Activated naive CD8-positive, alpha-beta T cell (primary cell): ENCODE data around the gene RPN2.
A peak's percentile ranks its signal among the peaks of the same experiment; 100 is the strongest.

ENCODE experiments used
- H3K27ac Mint-ChIP-seq: one replicate; pipeline ENCODE4 v1.8.0; 2021; ENCODE audit warnings: mixed read lengths
- H3K27me3 Mint-ChIP-seq: one replicate; pipeline ENCODE4 v1.8.0; 2021; ENCODE audit warnings: mixed read lengths
- H3K36me3 Mint-ChIP-seq: one replicate; pipeline ENCODE4 v1.8.0; 2021; ENCODE audit warnings: mixed read lengths
- H3K4me1 Mint-ChIP-seq: one replicate; pipeline ENCODE4 v1.8.0; 2021; ENCODE audit warnings: low read depth, mixed read lengths
- H3K4me3 Mint-ChIP-seq: one replicate; pipeline ENCODE4 v1.8.0; 2021; ENCODE audit warnings: mild to moderate bottlenecking, mixed read lengths
- H3K9me3 Mint-ChIP-seq: one replicate; pipeline ENCODE4 v1.8.0; 2021; ENCODE audit warnings: low read depth, mixed read lengths

The RPN2 gene

DNA sequence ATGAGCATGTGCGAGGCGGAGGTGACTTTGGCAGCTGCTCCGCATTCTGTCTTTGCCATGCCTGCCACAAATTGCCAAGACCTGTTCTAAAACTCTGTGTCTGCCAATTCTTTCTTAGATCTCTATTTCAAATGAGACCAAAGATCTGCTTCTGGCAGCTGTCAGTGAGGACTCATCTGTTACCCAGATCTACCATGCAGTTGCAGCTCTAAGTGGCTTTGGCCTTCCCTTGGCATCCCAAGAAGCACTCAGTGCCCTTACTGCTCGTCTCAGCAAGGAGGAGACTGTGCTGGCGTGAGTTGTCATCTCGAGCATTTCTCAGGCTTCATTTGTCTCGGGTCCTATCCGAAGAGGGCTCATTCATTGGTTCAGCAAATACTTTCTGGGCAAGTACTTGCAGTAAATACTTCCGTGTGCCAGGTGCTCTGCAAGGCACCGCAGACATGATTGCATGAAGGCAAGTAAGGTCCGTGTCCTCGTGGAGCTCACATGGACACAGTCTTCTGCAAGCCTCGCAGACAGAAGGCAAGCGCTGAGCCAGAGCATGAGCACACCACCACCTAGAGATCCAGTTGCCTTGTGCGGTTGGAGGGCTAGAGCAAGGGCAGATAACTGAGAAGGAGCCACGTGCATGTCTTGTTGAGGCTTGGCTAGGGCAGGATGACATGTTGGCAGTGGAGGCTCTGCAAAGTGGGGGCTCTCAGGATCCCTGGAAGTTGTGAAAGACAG lies 20.0 kb downstream of the RPN2 start:
- Mint-ChIP-seq H3K36me3 (peaks cover 11% of the 10 kb centered on the region), H3K27me3 (no peaks in the 10 kb centered on the region), H3K9me3 (no peaks in the 10 kb centered on the region), H3K4me1 (peaks cover 32% of the 10 kb centered on the region), H3K27ac (no peak overlapping the region), H3K4me3 (no peak overlapping the region)

GRCh38 chr20:37200376-37200775 lies 21.2 kb downstream of the RPN2 start:
- no peaks in the 10 kb centered on the region for H3K9me3 Mint-ChIP-seq
- H3K36me3 Mint-ChIP-seq, result peaks cover 11% of the 10 kb centered on the region
- no peak overlapping the region for H3K27ac Mint-ChIP-seq
- H3K27me3 Mint-ChIP-seq, result no peaks in the 10 kb centered on the region
- H3K4me1 Mint-ChIP-seq, result peaks cover 19% of the 10 kb centered on the region
- H3K4me3 Mint-ChIP-seq, result no peak overlapping the region

- H3K27me3 Mint-ChIP-seq, result no peaks in the 10 kb centered on the region
- H3K4me1 Mint-ChIP-seq, result peaks cover 14% of the 10 kb centered on the region
- H3K27ac Mint-ChIP-seq, result no peak overlapping the region
- H3K4me3 Mint-ChIP-seq, result no peak overlapping the region
- no peaks in the 10 kb centered on the region for H3K9me3 Mint-ChIP-seq
- peaks cover 11% of the 10 kb centered on the region for H3K36me3 Mint-ChIP-seq
These were observed 22.0 kb downstream of the RPN2 start for GRCh38 chr20:37200926-37201826.

DNA sequence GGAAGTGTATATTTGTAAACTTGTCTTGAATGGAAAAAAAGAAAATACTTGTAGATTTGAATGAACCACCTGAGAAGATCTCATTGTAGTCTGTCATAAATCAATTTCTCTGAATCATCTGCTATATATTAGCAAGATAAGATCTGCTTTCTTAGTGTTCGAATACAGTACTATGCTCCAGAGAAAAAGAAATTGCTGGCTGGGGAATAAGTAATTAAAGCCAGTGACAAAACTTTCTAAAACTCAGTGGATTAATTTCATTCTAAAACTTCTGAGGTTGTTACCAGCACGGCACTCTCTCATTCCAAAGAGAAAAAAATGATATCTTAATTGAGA lies 22.7 kb downstream of the RPN2 start:
- peaks cover 12% of the 10 kb centered on the region for H3K36me3 Mint-ChIP-seq
- no peaks in the 10 kb centered on the region for H3K9me3 Mint-ChIP-seq
- peaks cover 9% of the 10 kb centered on the region for H3K4me1 Mint-ChIP-seq
- no peak overlapping the region for H3K4me3 Mint-ChIP-seq
- H3K27ac Mint-ChIP-seq, result no peak overlapping the region
- H3K27me3 Mint-ChIP-seq, result no peaks in the 10 kb centered on the region

DNA sequence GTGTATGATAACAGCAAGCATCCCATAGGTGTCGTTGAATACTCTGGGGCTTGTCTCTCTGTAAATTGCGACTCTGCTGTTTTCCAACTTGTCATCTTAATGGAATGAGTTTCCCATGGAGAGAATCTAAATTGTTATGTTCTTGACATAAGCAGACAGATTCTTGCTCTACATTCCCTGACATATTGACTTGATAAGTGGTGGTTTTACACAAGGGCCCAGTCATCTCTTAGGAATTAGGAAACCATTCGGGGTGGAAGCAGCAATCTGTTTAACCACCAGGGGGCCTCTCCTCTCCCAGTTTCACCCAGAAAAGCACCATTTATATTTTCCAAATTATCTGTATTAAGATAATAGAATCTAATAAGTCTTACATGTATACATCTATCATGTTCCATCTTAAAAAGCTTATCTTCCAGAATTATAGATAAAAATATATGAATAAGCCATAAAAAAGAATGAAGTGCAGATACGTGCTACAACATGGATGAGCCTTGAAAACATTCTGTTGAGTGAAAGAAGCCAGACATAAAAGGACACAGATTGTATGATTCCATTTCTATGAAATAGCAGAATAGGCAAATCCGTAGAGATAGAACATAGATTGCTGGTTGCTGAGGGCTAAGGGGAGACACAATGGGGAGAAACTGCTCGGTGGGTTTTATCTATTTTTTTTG lies 23.3 kb downstream of the RPN2 start:
- Mint-ChIP-seq H3K4me1 (peaks cover 5% of the 10 kb centered on the region), H3K9me3 (no peaks in the 10 kb centered on the region), H3K27ac (no peak overlapping the region), H3K36me3 (peaks cover 17% of the 10 kb centered on the region), H3K27me3 (no peaks in the 10 kb centered on the region), H3K4me3 (no peak overlapping the region)

- peaks cover 3% of the 10 kb centered on the region for H3K4me1 Mint-ChIP-seq
- H3K36me3 Mint-ChIP-seq, result peaks cover 17% of the 10 kb centered on the region
- no peaks in the 10 kb centered on the region for H3K27me3 Mint-ChIP-seq
- no peaks in the 10 kb centered on the region for H3K9me3 Mint-ChIP-seq
- H3K27ac Mint-ChIP-seq, result no peak overlapping the region
- no peak overlapping the region for H3K4me3 Mint-ChIP-seq
These were observed 24.9 kb downstream of the RPN2 start for GRCh38 chr20:37204056-37204455.

GRCh38 chr20:37205130-37205529 lies 26.0 kb downstream of the RPN2 start:
- Mint-ChIP-seq H3K4me1 (peaks cover 3% of the 10 kb centered on the region), H3K9me3 (no peaks in the 10 kb centered on the region), H3K27me3 (no peaks in the 10 kb centered on the region), H3K4me3 (no peak overlapping the region), H3K36me3 (peaks cover 17% of the 10 kb centered on the region), H3K27ac (no peak overlapping the region)

GRCh38 chr20:37205794-37206193 lies 26.7 kb downstream of the RPN2 start:
- H3K4me1 Mint-ChIP-seq, result peaks cover 3% of the 10 kb centered on the region
- H3K27ac Mint-ChIP-seq, result no peak overlapping the region
- no peaks in the 10 kb centered on the region for H3K9me3 Mint-ChIP-seq
- H3K27me3 Mint-ChIP-seq, result no peaks in the 10 kb centered on the region
- peaks cover 14% of the 10 kb centered on the region for H3K36me3 Mint-ChIP-seq
- no peak overlapping the region for H3K4me3 Mint-ChIP-seq

GRCh38 chr20:37207171-37207570 lies 28.0 kb downstream of the RPN2 start:
- H3K36me3 Mint-ChIP-seq, result peaks cover 16% of the 10 kb centered on the region
- no peaks in the 10 kb centered on the region for H3K9me3 Mint-ChIP-seq
- no peaks in the 10 kb centered on the region for H3K27me3 Mint-ChIP-seq
- no peak overlapping the region for H3K4me3 Mint-ChIP-seq
- no peak overlapping the region for H3K27ac Mint-ChIP-seq
- peaks cover 1% of the 10 kb centered on the region for H3K4me1 Mint-ChIP-seq

- no peak overlapping the region for H3K4me3 Mint-ChIP-seq
- H3K27me3 Mint-ChIP-seq, result no peaks in the 10 kb centered on the region
- H3K9me3 Mint-ChIP-seq, result no peaks in the 10 kb centered on the region
- peaks cover 1% of the 10 kb centered on the region for H3K4me1 Mint-ChIP-seq
- H3K27ac Mint-ChIP-seq, result no peak overlapping the region
- H3K36me3 Mint-ChIP-seq, result peaks cover 14% of the 10 kb centered on the region
These were observed 30.1 kb downstream of the RPN2 start for GRCh38 chr20:37209193-37209592.

- Mint-ChIP-seq H3K27ac (no peak overlapping the region), H3K36me3 (peaks cover 17% of the 10 kb centered on the region), H3K9me3 (no peaks in the 10 kb centered on the region), H3K4me1 (peaks cover 1% of the 10 kb centered on the region), H3K27me3 (no peaks in the 10 kb centered on the region), H3K4me3 (no peak overlapping the region)
These were observed 30.7 kb downstream of the RPN2 start for GRCh38 chr20:37209661-37210314.

GRCh38 chr20:37218441-37218840 lies 39.3 kb downstream of the RPN2 start:
- H3K4me1 Mint-ChIP-seq, result peaks cover 2% of the 10 kb centered on the region
- no peak overlapping the region for H3K27ac Mint-ChIP-seq
- H3K27me3 Mint-ChIP-seq, result no peaks in the 10 kb centered on the region
- H3K4me3 Mint-ChIP-seq, result no peak overlapping the region
- H3K9me3 Mint-ChIP-seq, result no peaks in the 10 kb centered on the region
- peaks cover 5% of the 10 kb centered on the region for H3K36me3 Mint-ChIP-seq

- Mint-ChIP-seq H3K27me3 (no peaks in the 10 kb centered on the region), H3K36me3 (peaks cover 5% of the 10 kb centered on the region), H3K4me3 (no peak overlapping the region), H3K9me3 (no peaks in the 10 kb centered on the region), H3K27ac (no peak overlapping the region), H3K4me1 (peaks cover 2% of the 10 kb centered on the region)
These were observed 39.8 kb downstream of the RPN2 start for GRCh38 chr20:37218976-37219375.

- Mint-ChIP-seq H3K4me1 (peaks cover 2% of the 10 kb centered on the region), H3K9me3 (no peaks in the 10 kb centered on the region), H3K27me3 (no peaks in the 10 kb centered on the region), H3K27ac (peak overlapping the region; percentile 6), H3K36me3 (peaks cover 4% of the 10 kb centered on the region), H3K4me3 (no peak overlapping the region)
These were observed 40.9 kb downstream of the RPN2 start for GRCh38 chr20:37219751-37220668.
